Superior temporal gyrus (tissue), 1 donor: ENCODE results near the gene ADAMTSL1.

Experiments
- DNase-seq: peaks from one replicate; pipeline ENCODE4 v3.0.0-alpha.2; 2016; ENCODE audit errors: extremely low spot score

ADAMTSL1 gene

GRCh38 chr9:18550286-18550685, 76.3 kb downstream of the ADAMTSL1 start:
- no peak for DNase-seq

GRCh38 chr9:18554244-18554643, 80.3 kb downstream of the ADAMTSL1 start:
- DNase-seq, result no peak

- no peak for DNase-seq
Observed at GRCh38 chr9:18555105-18555883, 81.3 kb downstream of the ADAMTSL1 start.

GRCh38 chr9:18564018-18564880, 90.3 kb downstream of the ADAMTSL1 start:
- DNase-seq, result no peak

- DNase-seq, result no peak
Observed at GRCh38 chr9:18566121-18566520, 92.2 kb downstream of the ADAMTSL1 start.

GRCh38 chr9:18568973-18569372, 95.0 kb downstream of the ADAMTSL1 start:
- no peak for DNase-seq

GRCh38 chr9:18569941-18570630, 96.1 kb downstream of the ADAMTSL1 start:
- DNase-seq, result no peak

GRCh38 chr9:18573021-18573556, 99.1 kb downstream of the ADAMTSL1 start:
- DNase-seq, result no peak

- DNase-seq, result no peak
Observed at GRCh38 chr9:18575686-18576085, 101.7 kb downstream of the ADAMTSL1 start.

GRCh38 chr9:18579536-18579935, 105.6 kb downstream of the ADAMTSL1 start:
- no peak for DNase-seq

- DNase-seq, result no peak
Observed at GRCh38 chr9:18580151-18580550, 106.2 kb downstream of the ADAMTSL1 start.

GRCh38 chr9:18585996-18586395, 112.0 kb downstream of the ADAMTSL1 start:
- no peak for DNase-seq

GRCh38 chr9:18588002-18588401, 114.0 kb downstream of the ADAMTSL1 start:
- DNase-seq, result no peak

GRCh38 chr9:18591261-18591660, 117.3 kb downstream of the ADAMTSL1 start:
- DNase-seq, result no peak

GRCh38 chr9:18594837-18595236, 120.9 kb downstream of the ADAMTSL1 start:
- DNase-seq, result no peak

GRCh38 chr9:18595597-18595996, 121.6 kb downstream of the ADAMTSL1 start:
- no peak for DNase-seq

GRCh38 chr9:18596920-18597319, 123.0 kb downstream of the ADAMTSL1 start:
- DNase-seq, result no peak

GRCh38 chr9:18598969-18599368, 125.0 kb downstream of the ADAMTSL1 start:
- no peak for DNase-seq

GRCh38 chr9:18601026-18601425, 127.1 kb downstream of the ADAMTSL1 start:
- DNase-seq, result no peak

- DNase-seq, result no peak
Observed at GRCh38 chr9:18601956-18602355, 128.0 kb downstream of the ADAMTSL1 start.

- DNase-seq, result no peak
Observed at GRCh38 chr9:18604767-18605730, 131.1 kb downstream of the ADAMTSL1 start.
